Stimulated activated CD8-positive, alpha-beta memory T cell treated with anti-CD3 and anti-CD28 coated beads, Interleukin-12 subunit alpha, Interleukin-12 subunit beta, amount 100 ng/mL, for 4 hours (primary cell): Measurements from ENCODE around the gene STK10.

Experiments
- DNase-seq: peaks from one replicate; pipeline ENCODE4 v3.0.0-alpha.2; 2020; ENCODE audit warnings: low read depth

The STK10 gene

GRCh38 chr5:172007175-172008110, 180.6 kb downstream of the STK10 start:
- no peak for DNase-seq

DNA sequence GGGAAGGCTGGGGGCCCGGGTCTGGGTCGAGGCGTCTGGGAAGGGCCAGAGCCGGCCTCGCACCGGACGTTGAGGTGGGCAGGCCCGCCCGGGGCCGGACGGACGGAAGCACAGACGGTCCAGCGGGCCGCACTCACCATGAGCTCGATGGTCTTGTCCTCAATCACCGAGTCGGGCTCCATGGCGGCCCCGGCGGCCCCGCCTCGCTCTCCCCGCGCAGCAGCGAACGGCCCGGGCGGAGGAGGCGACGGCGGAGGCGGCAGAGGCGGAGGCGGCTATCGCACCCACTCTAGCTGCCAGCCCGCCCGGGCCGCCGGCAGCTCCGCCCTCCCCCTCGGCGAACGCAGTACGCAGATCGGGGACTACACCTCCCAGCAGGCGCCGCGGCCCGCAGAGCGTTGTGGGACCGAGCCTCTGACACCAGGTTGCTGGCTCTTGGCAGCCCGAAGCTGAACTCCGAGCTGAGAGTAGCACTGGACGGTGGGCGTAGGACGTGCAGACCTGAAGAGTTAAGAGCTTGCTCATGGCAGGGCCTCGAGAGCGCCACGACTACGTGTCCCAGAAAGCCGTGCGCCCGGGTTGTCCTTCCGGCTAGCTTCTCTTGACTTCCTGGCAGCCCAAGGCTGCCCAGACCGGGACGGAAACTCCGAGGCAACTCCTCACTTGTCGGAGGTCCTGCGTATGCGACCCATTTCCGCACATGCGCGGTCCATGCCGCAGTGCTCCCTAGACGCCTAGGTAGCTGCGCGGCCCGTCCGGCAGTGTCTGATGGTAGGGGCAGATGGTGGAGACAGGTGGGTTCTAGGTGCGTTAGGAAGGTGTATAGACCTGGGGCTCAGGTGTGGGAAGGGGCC, 181.5 kb downstream of the STK10 start, which contains the start of gene FBXW11:
FBXW11 (minus strand) TSS at position 318 of the 854 bp plus-strand sequence; CDS start at position 182, 136 bp downstream.
- peak; percentile 90 for DNase-seq

- DNase-seq, result no peak
Measured at GRCh38 chr5:172005708-172006320, 182.2 kb downstream of the STK10 start.

GRCh38 chr5:172004824-172005237, 183.2 kb downstream of the STK10 start:
- DNase-seq, result no peak

DNA sequence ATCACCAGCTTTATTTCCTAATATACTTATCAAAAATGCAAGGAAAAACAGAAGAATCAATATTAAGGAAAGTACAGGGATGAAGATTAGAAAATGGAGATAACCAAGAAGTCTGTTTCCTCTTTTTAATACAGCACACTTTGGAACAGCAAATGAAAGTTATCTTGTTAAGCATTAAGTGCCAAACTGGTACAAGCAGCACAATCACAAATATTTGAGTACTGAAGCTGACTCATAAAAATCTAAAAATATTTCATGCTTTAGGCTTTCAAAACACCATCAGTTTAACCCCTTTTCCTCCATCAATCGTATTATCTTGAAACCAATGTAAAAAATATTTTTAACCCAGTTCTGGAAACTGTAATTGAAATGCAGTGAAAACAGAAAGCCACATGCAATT, 184.3 kb downstream of the STK10 start:
- no peak for DNase-seq

DNA sequence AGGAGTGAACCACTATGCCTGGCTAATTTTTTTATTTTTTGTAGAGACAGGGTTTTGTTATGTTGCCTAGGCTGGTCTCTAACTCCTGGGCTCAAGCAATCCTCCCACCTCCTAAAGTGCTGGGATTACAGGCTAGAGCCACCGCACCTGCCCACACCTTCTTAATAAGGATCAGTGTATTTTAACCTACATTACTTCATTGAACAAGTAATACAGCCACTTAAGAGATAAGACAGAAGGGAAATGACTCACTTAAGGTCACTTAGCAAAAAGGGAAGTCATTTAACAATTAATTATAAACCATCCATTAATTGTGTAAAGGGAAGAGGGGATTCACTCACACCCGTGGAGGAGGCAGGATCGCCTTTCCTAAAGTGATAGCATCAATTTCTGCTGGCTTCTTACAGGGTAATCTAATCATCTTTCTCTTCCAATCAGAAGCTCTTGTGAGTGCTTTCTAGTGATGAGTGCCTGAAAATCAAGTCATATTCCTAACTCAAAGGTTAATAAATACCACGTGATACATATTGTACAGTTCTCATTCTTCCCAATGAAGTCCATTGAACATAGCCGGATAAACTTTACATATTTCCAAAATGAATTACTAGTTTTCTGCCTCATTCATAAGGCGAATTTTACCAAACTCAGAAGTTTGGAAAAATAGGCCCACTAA, 185.0 kb downstream of the STK10 start:
- no peak for DNase-seq

DNA sequence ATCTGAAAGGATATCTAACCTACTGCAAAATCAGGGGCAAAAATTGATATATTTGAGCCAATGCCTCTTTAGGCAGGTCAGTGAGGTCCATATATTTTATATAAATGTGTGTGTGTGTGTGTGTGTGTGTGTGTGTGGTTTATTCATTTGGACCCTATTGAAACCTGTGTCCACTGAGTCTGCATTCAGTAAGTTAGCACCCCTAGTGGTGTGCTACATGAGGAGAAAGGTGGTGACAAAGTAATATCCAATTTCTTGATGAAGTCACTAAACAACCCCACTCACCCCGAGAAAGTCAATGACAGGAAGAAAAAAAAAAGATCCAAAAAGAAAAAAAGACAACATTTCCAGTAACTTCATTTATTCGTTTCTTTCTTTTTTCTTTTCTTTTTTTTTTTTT, 185.7 kb downstream of the STK10 start:
- no peak for DNase-seq

DNA sequence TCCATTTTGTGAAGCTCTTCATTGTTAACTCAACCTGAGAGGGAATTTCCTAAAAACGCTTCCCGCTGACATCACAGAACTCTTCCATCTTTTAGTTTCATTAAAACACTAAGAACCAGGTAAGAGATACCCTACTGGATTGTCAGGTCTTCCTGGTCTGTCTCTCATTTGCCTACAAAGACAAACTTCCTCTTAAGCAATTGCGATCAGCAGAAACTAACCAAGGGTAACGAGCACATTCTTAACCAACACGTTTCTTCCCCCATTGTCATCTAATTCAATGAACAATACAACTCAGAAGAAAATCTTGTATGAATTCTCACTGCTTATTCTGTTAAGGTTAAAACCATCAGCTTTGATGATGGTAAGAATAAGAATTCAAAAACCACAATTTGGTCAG, 188.1 kb downstream of the STK10 start:
- no peak for DNase-seq

DNA sequence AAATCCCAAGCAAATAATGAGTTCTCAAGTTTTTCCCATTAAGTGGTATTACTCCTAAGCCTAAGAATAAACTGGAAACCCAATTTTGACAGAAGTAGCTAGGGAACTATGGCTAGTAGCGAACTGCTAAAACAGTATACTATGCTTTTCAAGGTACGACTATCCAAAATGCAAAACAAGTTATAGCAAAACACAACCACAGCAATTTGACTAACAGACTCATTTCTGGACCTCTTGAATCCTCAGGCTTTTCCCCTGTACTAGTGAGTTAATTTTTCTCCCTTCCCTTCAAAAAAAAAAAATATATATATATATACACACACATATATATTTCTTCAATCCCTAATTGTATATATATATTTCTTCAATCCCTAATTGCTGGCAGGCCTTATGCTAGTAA, 188.9 kb downstream of the STK10 start:
- DNase-seq, result no peak

DNA sequence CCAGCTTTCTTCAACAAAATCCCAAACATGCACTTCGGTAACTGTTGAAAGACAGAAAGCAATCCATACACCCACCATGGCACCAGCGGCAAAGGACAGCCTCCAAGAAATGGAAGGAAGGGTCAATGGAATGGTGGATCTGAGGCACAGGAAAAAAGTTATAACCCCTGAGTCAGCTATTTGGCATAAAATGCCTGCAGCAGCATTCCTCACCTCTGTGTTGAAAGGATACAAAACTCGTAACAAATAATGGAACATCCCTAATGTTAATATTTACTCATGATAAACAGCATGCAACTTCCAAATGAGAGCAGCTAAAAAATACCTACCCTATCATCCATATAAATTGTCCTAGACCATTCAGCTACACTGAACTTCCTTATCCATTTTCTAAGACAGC, 191.0 kb downstream of the STK10 start:
- DNase-seq, result no peak

GRCh38 chr5:171992813-171993212, 195.2 kb downstream of the STK10 start:
- no peak for DNase-seq

GRCh38 chr5:171992305-171992704, 195.7 kb downstream of the STK10 start:
- DNase-seq, result no peak
